Smooth muscle cell (in vitro differentiated cells): Measurements from ENCODE around the gene TGFBR2. TPM values are rescaled to one million over a fixed set of nuclear protein-coding genes. Genes with fewer than 3 reads are reported as not detected.

ENCODE experiments used
- DNase-seq: peaks from one replicate; lab custom pipeline; 2025; ENCODE audit not compliant: unreplicated experiment; lab: John Stamatoyannopoulos, UW
- H2AFZ ChIP-seq: fragments of 200-600 bp; sonication (generic); 2 replicates; pipeline ENCODE4 v1.6.0; 2016; ENCODE audit warnings: antibody characterized with exemption, low read depth, mild to moderate bottlenecking
- H3F3A ChIP-seq: fragments of 200-600 bp; sonication (generic); 2 replicates; pipeline ENCODE4 v1.6.0; 2017; ENCODE audit warnings: antibody characterized with exemption, low read depth
- H3K27ac ChIP-seq: fragments of 200-600 bp; sonication (generic); 2 replicates; pipeline ENCODE4 v1.5.1; 2016; ENCODE audit warnings: low read depth, mild to moderate bottlenecking
- H3K27me3 ChIP-seq: fragments of 200-600 bp; sonication (generic); 2 replicates; pipeline ENCODE4 v1.6.1; 2016; ENCODE audit warnings: low read depth, mild to moderate bottlenecking
- H3K36me3 ChIP-seq: fragments of 200-600 bp; sonication (generic); 2 replicates; pipeline ENCODE4 v1.5.1; 2016; ENCODE audit warnings: low read depth
- H3K4me1 ChIP-seq: fragments of 200-600 bp; sonication (generic); 2 replicates; pipeline ENCODE4 v1.5.1; 2016; ENCODE audit warnings: low read depth
- H3K4me2 ChIP-seq: fragments of 200-600 bp; sonication (generic); 2 replicates; pipeline ENCODE4 v1.6.0; 2016; ENCODE audit warnings: mild to moderate bottlenecking
- H3K4me3 ChIP-seq: fragments of 200-600 bp; sonication (generic); 2 replicates; pipeline ENCODE4 v1.5.1; 2016; ENCODE audit warnings: mild to moderate bottlenecking
- H3K79me2 ChIP-seq: fragments of 200-600 bp; sonication (generic); 2 replicates; pipeline ENCODE4 v1.6.0; 2016; ENCODE audit warnings: low read depth, mild to moderate bottlenecking
- H3K9ac ChIP-seq: fragments of 200-600 bp; sonication (generic); 2 replicates; pipeline ENCODE4 v1.6.0; 2016; ENCODE audit warnings: low read depth
- H3K9me3 ChIP-seq: fragments of 200-600 bp; sonication (generic); replicated peaks from 2 replicates; pipeline ENCODE4 v1.5.1; 2016; ENCODE audit warnings: low read depth
- H4K20me1 ChIP-seq: fragments of 200-600 bp; sonication (generic); 2 replicates; pipeline ENCODE4 v1.6.0; 2016; ENCODE audit warnings: low read depth
- WGBS: methylation state at CpG from one replicate; pipeline ENCODE4 v1.1.7; 2016; ENCODE audit warnings: low lambda C conversion rate; 5-methylcytosine and 5-hydroxymethylcytosine counted together
- polyA plus RNA-seq: library from polyadenylated mRNA; unstranded; fragments of >200 nt; fragmentation: Nextera tagmentation; extraction: Ambion mirVana; gene quantifications from 2 replicates; pipeline ENCODE4 v1.2.1, GENCODE V29; 2016
- total RNA-seq: library from RNA; depleted of rRNA; stranded (reverse); fragments of >200 nt; gene quantifications from 2 replicates; pipeline ENCODE4 v1.2.3, GENCODE V29; 2014
- TF ChIP-seq, protein P1 (sequence below): fragments of 200-600 bp; sonication (generic); IDR thresholded peaks from 2 replicates; pipeline ENCODE4 v1.5.1; 2017; ENCODE audit warnings: borderline replicate concordance, mild to moderate bottlenecking, antibody characterized with exemption; ENCODE audit not compliant: insufficient read depth, poor library complexity, severe bottlenecking

Gene TGFBR2
- total and polyA plus RNA-seq, 2 experiments from 2014 or later: 39.6 to 53.7 TPM

DNA sequence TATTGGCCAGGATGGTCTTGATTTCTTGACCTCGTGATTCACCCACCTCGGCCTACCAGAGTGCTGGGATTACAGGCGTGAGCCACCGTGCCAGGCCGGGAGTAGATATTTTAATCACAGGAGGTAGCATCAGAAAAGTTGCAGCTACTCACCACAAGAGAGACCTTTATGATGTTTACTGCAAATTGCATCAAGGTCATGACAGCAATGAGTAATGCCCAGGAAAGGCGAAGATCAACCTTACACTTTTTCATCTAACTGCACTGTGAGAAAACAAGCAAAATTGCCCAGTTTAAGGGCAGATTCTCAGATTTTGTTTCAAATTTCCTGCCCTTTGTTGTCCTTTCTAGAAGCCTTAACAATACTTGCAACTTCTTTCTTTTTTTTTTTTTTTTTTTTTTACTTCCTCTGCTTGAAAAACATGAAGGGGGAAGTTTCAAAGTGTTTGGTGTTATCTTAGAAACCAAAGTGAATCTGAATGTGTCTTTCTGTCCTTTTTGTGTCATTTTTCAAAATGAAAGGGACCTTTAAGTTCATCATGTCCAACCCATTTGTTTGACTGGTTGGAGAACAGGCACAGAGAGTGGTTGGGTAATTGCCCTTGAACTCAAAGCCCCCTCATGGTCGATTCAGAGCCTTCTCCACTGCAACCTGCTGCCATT is 25.0 kb downstream of the TGFBR2 start:
- H3F3A ChIP-seq: peaks cover 14% of the 10 kb centered on the region
- no peaks in the 10 kb centered on the region for H3K36me3 ChIP-seq
- DNase-seq: no peak
- WGBS: 78% methylated on average over 7 of the region's 7 CpGs
- no peak overlapping the region for H3K9ac ChIP-seq
- no peaks in the 10 kb centered on the region for H3K9me3 ChIP-seq
- no peak overlapping the region for H3K4me3 ChIP-seq
- peaks cover 62% of the 10 kb centered on the region for H3K79me2 ChIP-seq
- H2AFZ ChIP-seq: no peak overlapping the region
- TF ChIP-seq, protein P1, sequence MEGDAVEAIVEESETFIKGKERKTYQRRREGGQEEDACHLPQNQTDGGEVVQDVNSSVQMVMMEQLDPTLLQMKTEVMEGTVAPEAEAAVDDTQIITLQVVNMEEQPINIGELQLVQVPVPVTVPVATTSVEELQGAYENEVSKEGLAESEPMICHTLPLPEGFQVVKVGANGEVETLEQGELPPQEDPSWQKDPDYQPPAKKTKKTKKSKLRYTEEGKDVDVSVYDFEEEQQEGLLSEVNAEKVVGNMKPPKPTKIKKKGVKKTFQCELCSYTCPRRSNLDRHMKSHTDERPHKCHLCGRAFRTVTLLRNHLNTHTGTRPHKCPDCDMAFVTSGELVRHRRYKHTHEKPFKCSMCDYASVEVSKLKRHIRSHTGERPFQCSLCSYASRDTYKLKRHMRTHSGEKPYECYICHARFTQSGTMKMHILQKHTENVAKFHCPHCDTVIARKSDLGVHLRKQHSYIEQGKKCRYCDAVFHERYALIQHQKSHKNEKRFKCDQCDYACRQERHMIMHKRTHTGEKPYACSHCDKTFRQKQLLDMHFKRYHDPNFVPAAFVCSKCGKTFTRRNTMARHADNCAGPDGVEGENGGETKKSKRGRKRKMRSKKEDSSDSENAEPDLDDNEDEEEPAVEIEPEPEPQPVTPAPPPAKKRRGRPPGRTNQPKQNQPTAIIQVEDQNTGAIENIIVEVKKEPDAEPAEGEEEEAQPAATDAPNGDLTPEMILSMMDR: no peak
- H3K4me2 ChIP-seq: peak overlapping the region; percentile 52
- peak overlapping the region; percentile 6 for H3K27ac ChIP-seq
- peaks cover 46% of the 10 kb centered on the region for H3K4me1 ChIP-seq
- peaks cover 18% of the 10 kb centered on the region for H4K20me1 ChIP-seq
- no peaks in the 10 kb centered on the region for H3K27me3 ChIP-seq

DNA sequence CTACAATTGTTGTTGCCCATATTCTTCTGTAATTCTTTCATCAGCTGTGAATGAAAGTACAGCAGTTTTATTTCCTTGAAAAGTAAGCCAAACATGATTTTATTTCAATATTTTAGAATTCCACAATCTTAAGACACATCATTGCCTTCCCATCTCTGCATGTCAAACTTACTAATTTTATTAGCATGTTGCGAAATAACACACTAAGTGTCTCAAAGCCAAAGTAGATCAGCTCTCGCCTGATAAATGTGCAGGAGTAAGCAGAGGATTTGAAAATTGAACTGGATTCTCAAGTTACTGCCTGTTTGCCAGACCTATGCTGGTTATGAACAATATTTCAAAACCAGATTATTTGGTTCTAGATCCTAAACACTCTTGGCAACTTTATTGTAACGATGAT is 25.7 kb downstream of the TGFBR2 start:
- H3K4me3 ChIP-seq: no peak overlapping the region
- no peak overlapping the region for H2AFZ ChIP-seq
- WGBS: 64% methylated on average over 3 of the region's 3 CpGs
- peaks cover 14% of the 10 kb centered on the region for H3F3A ChIP-seq
- H3K4me1 ChIP-seq: peaks cover 39% of the 10 kb centered on the region
- H3K27ac ChIP-seq: peak overlapping the region; percentile 6
- H3K9ac ChIP-seq: no peak overlapping the region
- no peaks in the 10 kb centered on the region for H3K36me3 ChIP-seq
- no peak for DNase-seq
- H4K20me1 ChIP-seq: peaks cover 13% of the 10 kb centered on the region
- H3K27me3 ChIP-seq: no peaks in the 10 kb centered on the region
- H3K9me3 ChIP-seq: no peaks in the 10 kb centered on the region
- TF ChIP-seq, protein P1: no peak
- peak overlapping the region; percentile 52 for H3K4me2 ChIP-seq
- H3K79me2 ChIP-seq: peaks cover 62% of the 10 kb centered on the region

GRCh38 chr3:30632521-30632920 is 26.1 kb downstream of the TGFBR2 start:
- no peak overlapping the region for H3K9ac ChIP-seq
- no peaks in the 10 kb centered on the region for H3K27me3 ChIP-seq
- peak overlapping the region; percentile 52 for H3K4me2 ChIP-seq
- H3F3A ChIP-seq: peaks cover 10% of the 10 kb centered on the region
- DNase-seq: no peak
- H3K4me1 ChIP-seq: peaks cover 35% of the 10 kb centered on the region
- H3K36me3 ChIP-seq: no peaks in the 10 kb centered on the region
- H3K9me3 ChIP-seq: no peaks in the 10 kb centered on the region
- TF ChIP-seq, protein P1: no peak
- H4K20me1 ChIP-seq: peaks cover 9% of the 10 kb centered on the region
- H2AFZ ChIP-seq: no peak overlapping the region
- H3K4me3 ChIP-seq: no peak overlapping the region
- H3K27ac ChIP-seq: no peak overlapping the region
- peaks cover 66% of the 10 kb centered on the region for H3K79me2 ChIP-seq
- 75% methylated on average over 1 of the region's 1 CpG for WGBS

DNA sequence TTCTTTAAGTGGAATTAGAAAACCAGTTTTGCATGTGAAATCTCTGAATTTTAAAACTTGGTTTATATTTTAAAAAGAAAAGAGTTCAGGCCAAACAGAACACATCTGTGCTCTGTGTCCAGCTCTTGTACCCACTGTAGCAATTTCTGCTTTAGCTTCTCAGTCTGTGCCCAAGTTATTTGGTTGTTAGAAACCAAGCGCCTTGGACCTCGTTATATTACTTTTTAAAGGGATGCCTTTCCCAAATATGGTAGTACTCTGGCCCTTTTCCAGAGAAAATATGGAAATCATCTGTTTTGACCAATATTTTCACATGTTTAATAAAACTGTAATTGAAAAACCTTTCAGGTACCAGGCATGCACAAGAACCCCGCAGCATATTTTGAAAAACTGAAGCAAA is 27.3 kb downstream of the TGFBR2 start:
- Histone ChIP-seq H3K27ac (no peak overlapping the region), H3F3A (peaks cover 10% of the 10 kb centered on the region), H2AFZ (no peak overlapping the region), H3K79me2 (peaks cover 72% of the 10 kb centered on the region), H3K36me3 (no peaks in the 10 kb centered on the region), H3K4me2 (no peak overlapping the region), H3K4me1 (peaks cover 24% of the 10 kb centered on the region), H3K9me3 (no peaks in the 10 kb centered on the region), H3K4me3 (no peak overlapping the region), H3K9ac (no peak overlapping the region), H3K27me3 (no peaks in the 10 kb centered on the region), H4K20me1 (peaks cover 9% of the 10 kb centered on the region)
- TF ChIP-seq, protein P1: no peak
- DNase-seq: no peak
- 86% methylated on average over 3 of the region's 3 CpGs for WGBS
